BLaER1 (cell line): ENCODE results near the gene PFN2.

Experiments
- H3K27ac ChIP-seq: shearing (Covaris generic); formaldehyde crosslinking; 2 replicates; pipeline ENCODE4 v1.8.1; 2022
- H3K27me3 ChIP-seq: shearing (Covaris generic); formaldehyde crosslinking; 2 replicates; pipeline ENCODE4 v1.8.1; 2022
- H3K36me3 ChIP-seq: shearing (Covaris generic); formaldehyde crosslinking; 2 replicates; pipeline ENCODE4 v1.8.1; 2022
- H3K4me1 ChIP-seq: shearing (Covaris generic); formaldehyde crosslinking; 2 replicates; pipeline ENCODE4 v1.8.1; 2022
- H3K4me2 ChIP-seq: shearing (Covaris generic); formaldehyde crosslinking; 2 replicates; pipeline ENCODE4 v1.8.1; 2022
- H3K4me3 ChIP-seq: shearing (Covaris generic); formaldehyde crosslinking; 2 replicates; pipeline ENCODE4 v1.8.1; 2022
- H3K9ac ChIP-seq: shearing (Covaris generic); formaldehyde crosslinking; 2 replicates; pipeline ENCODE4 v1.8.1; 2022
- H3K9me3 ChIP-seq: shearing (Covaris generic); formaldehyde crosslinking; 2 replicates; pipeline ENCODE4 v1.8.1; 2022
- H4K20me1 ChIP-seq: shearing (Covaris generic); formaldehyde crosslinking; 2 replicates; pipeline ENCODE4 v1.8.1; 2022
- Cebpa-rat ChIP-seq: shearing (Covaris generic); IDR thresholded peaks from 2 replicates; pipeline ENCODE4 v1.8.1; 2022

The PFN2 gene

DNA sequence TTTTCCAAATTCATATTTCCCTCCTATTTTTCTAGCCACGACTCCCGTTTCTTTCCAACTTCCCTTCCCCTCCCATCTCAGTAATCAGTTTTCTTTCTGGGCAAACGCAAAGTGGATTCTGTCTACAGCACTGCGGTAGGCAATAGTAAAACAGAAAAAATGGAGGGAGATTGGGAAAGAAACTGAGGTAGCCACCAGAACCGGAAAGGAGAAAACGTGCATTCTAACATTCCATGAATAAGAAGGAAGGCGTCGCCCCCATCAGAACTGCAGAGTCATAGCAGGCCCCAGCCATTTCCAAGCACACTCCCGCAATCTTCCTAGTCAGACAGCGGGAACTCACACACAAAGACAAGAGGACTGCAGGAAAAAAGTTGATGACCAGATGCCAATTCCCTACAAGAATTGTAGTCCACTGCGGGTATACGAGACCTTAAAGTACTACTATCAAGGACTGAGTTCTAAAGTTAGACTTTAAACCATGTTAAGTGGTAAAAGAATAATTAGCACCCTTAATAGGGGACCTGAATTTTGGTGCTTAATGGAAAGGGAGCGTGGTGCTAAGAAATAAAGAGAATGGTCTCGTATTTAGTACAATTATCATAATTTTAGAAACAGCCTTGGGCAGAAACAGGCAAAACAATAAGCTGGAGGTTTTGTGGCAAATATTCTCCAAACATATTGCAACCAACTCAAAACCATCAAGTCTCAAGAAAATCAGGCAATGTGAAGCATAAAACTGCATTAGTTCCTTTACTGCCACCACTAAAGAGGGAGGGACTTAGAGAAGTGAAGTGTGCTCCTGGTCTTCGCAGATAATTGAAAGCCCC is 1.4 kb downstream of the PFN2 start:
- peaks cover 46% of the 10 kb centered on the region for H4K20me1 ChIP-seq
- H3K4me1 ChIP-seq, result peaks cover 38% of the 10 kb centered on the region
- H3K4me3 ChIP-seq, result peak overlapping the region; percentile 87
- peaks cover 12% of the 10 kb centered on the region for H3K36me3 ChIP-seq
- no peak for TF ChIP-seq Cebpa-rat
- peak overlapping the region; percentile 85; the same call in 1 of the 2 replicates for H3K9ac ChIP-seq
- no peaks in the 10 kb centered on the region for H3K27me3 ChIP-seq
- H3K9me3 ChIP-seq, result no peaks in the 10 kb centered on the region
- no peak overlapping the region for H3K27ac ChIP-seq
- peak overlapping the region; percentile 87 for H3K4me2 ChIP-seq

DNA sequence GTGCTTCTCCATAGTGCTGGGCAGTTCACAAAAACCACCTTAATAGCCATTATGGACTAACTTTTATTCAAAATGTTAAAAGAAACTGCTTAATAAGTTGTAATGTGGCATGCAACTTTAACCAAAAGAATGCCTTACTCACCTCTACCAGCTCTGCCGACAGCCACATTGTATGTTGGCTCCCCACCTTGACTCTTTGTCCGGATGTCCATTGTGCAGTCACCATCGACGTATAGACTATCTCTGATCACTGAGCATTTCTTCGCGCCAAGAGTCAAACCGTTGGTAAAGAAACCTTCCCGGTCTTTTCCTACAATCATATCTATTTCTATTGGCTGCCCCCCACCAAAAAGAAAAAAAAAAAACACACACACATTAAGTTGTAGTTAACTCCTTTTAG is 2.5 kb downstream of the PFN2 start:
- peaks cover 55% of the 10 kb centered on the region for H4K20me1 ChIP-seq
- peak overlapping the region; percentile 87; the same call in 1 of the 2 replicates for H3K4me2 ChIP-seq
- TF ChIP-seq Cebpa-rat, result no peak
- no peak overlapping the region for H3K27ac ChIP-seq
- no peak overlapping the region for H3K9ac ChIP-seq
- H3K4me1 ChIP-seq, result peaks cover 38% of the 10 kb centered on the region
- no peaks in the 10 kb centered on the region for H3K27me3 ChIP-seq
- H3K36me3 ChIP-seq, result peaks cover 18% of the 10 kb centered on the region
- no peaks in the 10 kb centered on the region for H3K9me3 ChIP-seq
- no peak overlapping the region for H3K4me3 ChIP-seq

DNA sequence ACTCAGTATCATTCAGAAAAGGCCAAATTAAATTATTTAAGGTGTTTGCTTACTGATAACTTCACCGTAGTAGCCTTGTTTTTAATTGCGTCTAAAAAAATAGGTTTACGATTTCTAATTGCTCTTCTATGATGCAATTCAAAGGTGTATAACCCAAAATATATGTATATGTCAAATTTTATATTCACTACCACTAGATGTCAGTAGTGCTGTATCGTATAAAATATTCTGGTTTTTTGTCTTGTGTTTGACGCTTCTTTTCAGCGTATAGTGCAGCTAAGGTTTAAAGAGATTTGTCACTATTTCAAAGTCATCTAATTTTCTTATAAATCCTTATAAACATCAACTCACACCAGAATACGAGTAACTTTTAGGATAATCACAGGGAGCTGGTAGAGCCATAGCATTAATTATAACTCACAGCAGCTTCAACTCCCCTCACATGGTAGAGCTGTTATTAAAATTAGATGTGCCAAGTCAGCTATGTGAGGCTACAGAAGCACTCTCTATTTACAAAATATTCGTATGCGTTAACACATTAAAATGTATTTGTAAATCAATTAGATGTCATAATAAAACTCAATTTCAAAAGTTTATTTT is 3.5 kb downstream of the PFN2 start:
- Histone ChIP-seq H3K4me3 (no peak overlapping the region), H3K36me3 (peaks cover 18% of the 10 kb centered on the region), H3K4me2 (no peak overlapping the region)

DNA sequence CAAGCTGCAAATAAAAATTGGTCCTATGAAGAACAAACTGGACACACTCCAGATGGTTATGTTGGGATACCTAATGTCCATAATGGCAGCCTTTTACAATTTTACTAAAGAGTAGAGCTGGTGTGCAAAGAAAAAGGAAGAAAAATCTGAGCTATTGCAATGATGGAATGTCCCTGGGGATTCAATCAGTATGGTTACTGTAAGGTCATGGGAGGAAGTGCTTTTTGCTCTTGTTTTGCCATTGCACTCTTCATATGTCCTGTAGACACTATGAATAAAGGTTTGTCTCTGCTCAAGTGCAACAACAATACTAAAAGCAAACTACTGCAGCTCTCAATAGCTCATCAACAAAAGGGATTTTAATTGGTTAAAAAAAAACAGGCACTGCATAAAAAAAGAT is 5.4 kb downstream of the PFN2 start:
- Histone ChIP-seq H3K9ac (no peak overlapping the region), H3K27ac (no peak overlapping the region), H3K4me3 (no peak overlapping the region), H3K9me3 (no peaks in the 10 kb centered on the region), H3K4me1 (peaks cover 30% of the 10 kb centered on the region), H3K27me3 (no peaks in the 10 kb centered on the region), H4K20me1 (peaks cover 75% of the 10 kb centered on the region), H3K4me2 (peak overlapping the region; percentile 29; the same call in 1 of the 2 replicates), H3K36me3 (peaks cover 26% of the 10 kb centered on the region)
- TF ChIP-seq Cebpa-rat, result no peak

More for the DNA sequence above, 3.5 kb downstream of the PFN2 start:
- no peaks in the 10 kb centered on the region for H3K9me3 ChIP-seq
- no peak overlapping the region for H3K9ac ChIP-seq
- no peak; the same call in 1 of the 2 replicates for TF ChIP-seq Cebpa-rat
- peaks cover 35% of the 10 kb centered on the region for H3K4me1 ChIP-seq
- H3K27me3 ChIP-seq, result no peaks in the 10 kb centered on the region
- H4K20me1 ChIP-seq, result peaks cover 65% of the 10 kb centered on the region
- H3K27ac ChIP-seq, result no peak overlapping the region

DNA sequence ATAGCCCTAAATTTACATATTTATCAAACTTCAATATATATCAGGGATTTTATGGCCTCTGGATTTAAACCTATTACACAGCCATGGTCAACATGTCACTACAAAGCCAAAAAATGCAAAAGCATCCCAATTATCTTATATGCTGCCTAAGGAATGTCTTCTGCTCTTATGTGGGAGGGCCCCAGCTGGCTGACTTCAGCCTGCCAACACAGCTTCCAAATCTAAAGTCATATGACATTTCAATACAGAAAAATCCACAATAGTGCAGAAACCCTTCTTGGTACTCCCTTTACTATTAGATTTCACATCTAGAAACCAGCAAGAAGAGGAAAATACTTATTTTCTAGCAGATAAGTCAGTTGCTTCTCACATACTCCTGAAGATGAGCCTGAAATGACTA is 6.4 kb downstream of the PFN2 start:
- peaks cover 24% of the 10 kb centered on the region for H3K4me1 ChIP-seq
- no peaks in the 10 kb centered on the region for H3K27me3 ChIP-seq
- no peak for TF ChIP-seq Cebpa-rat
- no peak overlapping the region for H3K4me3 ChIP-seq
- peaks cover 30% of the 10 kb centered on the region for H3K36me3 ChIP-seq
- H3K9ac ChIP-seq, result no peak overlapping the region
- H3K9me3 ChIP-seq, result no peaks in the 10 kb centered on the region
- H3K27ac ChIP-seq, result no peak overlapping the region
- no peak overlapping the region for H3K4me2 ChIP-seq
- peaks cover 70% of the 10 kb centered on the region for H4K20me1 ChIP-seq

DNA sequence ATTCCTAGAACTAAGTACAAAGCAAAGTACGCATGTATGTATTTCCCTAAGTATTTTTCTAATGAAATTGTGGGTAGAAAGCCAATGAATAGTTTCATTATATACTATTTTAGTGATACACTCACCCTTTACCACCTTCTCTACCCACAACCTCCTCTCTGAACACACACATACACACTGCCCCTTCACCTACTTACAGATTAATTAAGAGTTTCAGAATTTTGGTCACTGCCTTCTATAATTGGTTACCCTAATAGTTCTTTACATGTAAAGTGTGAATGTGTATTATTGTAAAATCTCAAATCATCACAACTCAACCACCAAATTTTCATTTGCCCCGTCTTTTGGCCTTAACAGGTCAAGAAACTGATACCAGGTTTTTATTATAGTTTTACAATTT is 7.2 kb downstream of the PFN2 start:
- peaks cover 30% of the 10 kb centered on the region for H3K36me3 ChIP-seq
- H3K4me2 ChIP-seq, result no peak overlapping the region
- H3K4me1 ChIP-seq, result peaks cover 16% of the 10 kb centered on the region
- H3K4me3 ChIP-seq, result no peak overlapping the region
- H3K9me3 ChIP-seq, result no peaks in the 10 kb centered on the region
- no peaks in the 10 kb centered on the region for H3K27me3 ChIP-seq
- no peak for TF ChIP-seq Cebpa-rat
- no peak overlapping the region for H3K9ac ChIP-seq
- no peak overlapping the region for H3K27ac ChIP-seq
- peaks cover 62% of the 10 kb centered on the region for H4K20me1 ChIP-seq

DNA sequence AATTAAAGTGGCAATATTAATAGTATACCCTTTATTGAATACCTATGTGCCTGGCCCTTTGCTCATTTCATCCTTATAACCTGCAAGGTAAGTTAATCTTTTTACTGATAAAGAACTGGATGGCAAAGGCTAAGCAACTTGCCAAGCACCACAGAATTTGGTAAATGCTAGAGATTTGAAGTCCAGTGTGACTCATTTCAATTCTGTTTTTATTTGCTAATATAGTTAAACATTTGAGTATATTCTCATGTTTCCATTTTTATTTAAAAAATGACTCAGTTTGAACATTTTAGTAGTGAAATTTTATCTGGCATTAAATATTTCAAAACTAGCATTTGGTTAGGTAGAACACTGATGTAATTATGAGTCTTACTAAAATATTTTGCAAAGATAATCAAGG is 11.3 kb downstream of the PFN2 start:
- Histone ChIP-seq H3K4me2 (no peak overlapping the region), H3K27me3 (no peaks in the 10 kb centered on the region), H3K9me3 (no peaks in the 10 kb centered on the region), H3K4me1 (peaks cover 16% of the 10 kb centered on the region), H3K36me3 (peaks cover 33% of the 10 kb centered on the region; the same call in 1 of the 2 replicates), H3K4me3 (no peak overlapping the region), H4K20me1 (peaks cover 53% of the 10 kb centered on the region), H3K27ac (no peak overlapping the region), H3K9ac (no peak overlapping the region)
- TF ChIP-seq Cebpa-rat, result no peak

DNA sequence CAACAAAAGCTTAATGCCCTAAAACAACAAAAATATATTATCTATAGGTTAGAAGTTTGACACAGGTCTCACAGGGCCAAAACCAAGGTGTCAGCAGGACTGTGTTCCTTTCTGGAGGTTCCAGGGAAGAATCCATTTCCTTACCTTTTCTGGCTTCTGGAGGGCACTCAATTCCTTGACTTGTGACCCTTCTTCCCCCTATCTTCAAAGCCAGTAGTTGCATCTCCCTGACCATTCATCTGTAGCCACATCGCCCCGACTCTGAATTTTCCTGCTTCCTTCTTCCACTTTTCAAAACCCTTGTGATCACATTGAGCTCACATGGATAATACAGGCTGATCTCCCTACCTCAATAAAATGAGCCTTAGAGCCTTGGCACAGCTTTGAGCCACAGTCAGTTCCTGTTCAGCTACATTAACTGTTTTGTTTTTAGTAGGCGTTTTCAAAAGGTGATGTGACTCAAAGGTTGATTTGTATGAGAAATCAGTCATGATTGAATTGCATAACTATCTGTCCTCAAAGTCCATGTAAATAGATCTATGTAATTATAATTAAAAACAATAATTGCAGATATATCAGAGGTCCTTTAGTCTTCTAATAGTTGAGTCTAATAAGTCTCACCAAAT is 12.4 kb downstream of the PFN2 start:
- Histone ChIP-seq H4K20me1 (peaks cover 54% of the 10 kb centered on the region), H3K4me1 (peaks cover 22% of the 10 kb centered on the region), H3K9ac (no peak overlapping the region), H3K4me3 (no peak overlapping the region), H3K27me3 (no peaks in the 10 kb centered on the region), H3K36me3 (peaks cover 26% of the 10 kb centered on the region; the same call in 1 of the 2 replicates), H3K27ac (no peak overlapping the region), H3K4me2 (no peak overlapping the region), H3K9me3 (no peaks in the 10 kb centered on the region)
- no peak for TF ChIP-seq Cebpa-rat

DNA sequence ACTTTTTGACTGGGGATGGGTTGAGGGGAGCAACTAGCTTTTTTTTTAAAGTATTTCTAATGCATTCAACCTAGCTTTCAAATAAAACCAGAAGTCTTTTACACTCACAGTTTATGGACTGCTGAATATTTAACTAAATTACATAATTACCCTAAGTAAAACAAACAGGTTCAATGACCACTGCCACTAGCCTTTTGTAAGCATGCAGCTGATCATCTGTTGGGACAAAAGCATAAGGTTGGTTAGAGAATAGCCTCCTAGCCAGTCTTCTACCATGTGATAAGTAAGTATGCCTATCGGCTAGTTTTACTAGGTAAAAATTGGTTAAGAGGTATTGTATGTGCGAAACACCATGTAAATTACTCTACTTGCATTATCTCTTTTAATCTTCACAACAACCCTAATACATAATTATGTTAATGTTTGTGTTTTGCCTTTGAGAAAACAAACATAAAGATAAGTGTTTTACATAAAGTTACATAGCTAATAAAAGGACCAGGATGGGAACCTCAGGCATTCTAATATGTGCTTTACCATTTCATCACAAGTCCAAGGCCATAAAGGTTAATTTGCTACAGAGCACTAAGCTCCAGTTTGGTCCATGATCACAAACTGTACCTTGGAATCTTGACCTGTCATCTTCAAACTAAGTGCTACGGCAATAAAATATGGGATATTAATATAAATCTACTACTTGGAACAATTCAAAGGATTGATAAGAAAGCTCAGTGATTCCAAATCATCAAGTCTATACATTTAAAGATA is 13.2 kb downstream of the PFN2 start:
- no peak overlapping the region for H3K27ac ChIP-seq
- TF ChIP-seq Cebpa-rat, result no peak
- no peak overlapping the region for H3K4me3 ChIP-seq
- H3K4me1 ChIP-seq, result peaks cover 22% of the 10 kb centered on the region
- H3K27me3 ChIP-seq, result no peaks in the 10 kb centered on the region
- no peaks in the 10 kb centered on the region for H3K9me3 ChIP-seq
- peaks cover 47% of the 10 kb centered on the region for H4K20me1 ChIP-seq
- H3K9ac ChIP-seq, result no peak overlapping the region
- peaks cover 29% of the 10 kb centered on the region; the same call in 1 of the 2 replicates for H3K36me3 ChIP-seq
- H3K4me2 ChIP-seq, result no peak overlapping the region
